ENCODE measurements around the gene NPAS2.

DNA sequence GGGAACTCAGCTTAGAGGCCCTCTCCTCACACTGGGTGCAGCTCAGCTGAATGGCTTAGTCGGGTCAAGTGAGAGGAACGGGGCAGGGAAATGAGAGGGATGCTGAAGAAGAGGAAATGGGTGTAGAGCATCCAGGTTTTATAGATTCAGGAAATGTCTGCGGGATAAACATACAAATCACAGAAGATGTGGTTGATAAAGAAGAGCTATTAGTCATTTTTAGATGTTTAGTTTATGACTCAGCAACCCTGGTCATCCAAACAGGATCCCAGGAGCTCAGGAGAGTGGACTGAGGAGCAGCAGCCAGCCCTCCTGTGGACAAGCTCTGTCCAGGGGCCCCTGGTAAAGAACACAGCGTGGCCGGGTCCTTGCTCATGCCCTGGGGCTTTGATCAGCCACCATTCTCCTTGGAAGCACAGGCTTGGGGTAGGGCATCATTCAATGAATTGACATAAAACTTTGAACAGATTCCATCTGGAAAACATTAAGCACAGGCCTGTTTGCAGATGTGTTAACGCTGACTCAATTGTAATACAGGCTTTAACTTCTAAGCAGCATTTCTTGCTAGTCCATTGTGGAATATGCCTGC is 83.0 kb downstream of the NPAS2 start:
- TF ChIP-seq, protein P1, sequence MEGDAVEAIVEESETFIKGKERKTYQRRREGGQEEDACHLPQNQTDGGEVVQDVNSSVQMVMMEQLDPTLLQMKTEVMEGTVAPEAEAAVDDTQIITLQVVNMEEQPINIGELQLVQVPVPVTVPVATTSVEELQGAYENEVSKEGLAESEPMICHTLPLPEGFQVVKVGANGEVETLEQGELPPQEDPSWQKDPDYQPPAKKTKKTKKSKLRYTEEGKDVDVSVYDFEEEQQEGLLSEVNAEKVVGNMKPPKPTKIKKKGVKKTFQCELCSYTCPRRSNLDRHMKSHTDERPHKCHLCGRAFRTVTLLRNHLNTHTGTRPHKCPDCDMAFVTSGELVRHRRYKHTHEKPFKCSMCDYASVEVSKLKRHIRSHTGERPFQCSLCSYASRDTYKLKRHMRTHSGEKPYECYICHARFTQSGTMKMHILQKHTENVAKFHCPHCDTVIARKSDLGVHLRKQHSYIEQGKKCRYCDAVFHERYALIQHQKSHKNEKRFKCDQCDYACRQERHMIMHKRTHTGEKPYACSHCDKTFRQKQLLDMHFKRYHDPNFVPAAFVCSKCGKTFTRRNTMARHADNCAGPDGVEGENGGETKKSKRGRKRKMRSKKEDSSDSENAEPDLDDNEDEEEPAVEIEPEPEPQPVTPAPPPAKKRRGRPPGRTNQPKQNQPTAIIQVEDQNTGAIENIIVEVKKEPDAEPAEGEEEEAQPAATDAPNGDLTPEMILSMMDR (IDR thresholded peaks at IDR 0.05): peak; percentile 45
- TF ChIP-seq, protein P2, sequence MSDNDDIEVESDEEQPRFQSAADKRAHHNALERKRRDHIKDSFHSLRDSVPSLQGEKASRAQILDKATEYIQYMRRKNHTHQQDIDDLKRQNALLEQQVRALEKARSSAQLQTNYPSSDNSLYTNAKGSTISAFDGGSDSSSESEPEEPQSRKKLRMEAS (IDR thresholded peaks at IDR 0.05; ENCODE audit: low read depth): peak; percentile 84
- peak; percentile 56; the same call in 1 of the 2 replicates for TF ChIP-seq ELF1 (IDR thresholded peaks at IDR 0.05)
- TF ChIP-seq, protein P3, sequence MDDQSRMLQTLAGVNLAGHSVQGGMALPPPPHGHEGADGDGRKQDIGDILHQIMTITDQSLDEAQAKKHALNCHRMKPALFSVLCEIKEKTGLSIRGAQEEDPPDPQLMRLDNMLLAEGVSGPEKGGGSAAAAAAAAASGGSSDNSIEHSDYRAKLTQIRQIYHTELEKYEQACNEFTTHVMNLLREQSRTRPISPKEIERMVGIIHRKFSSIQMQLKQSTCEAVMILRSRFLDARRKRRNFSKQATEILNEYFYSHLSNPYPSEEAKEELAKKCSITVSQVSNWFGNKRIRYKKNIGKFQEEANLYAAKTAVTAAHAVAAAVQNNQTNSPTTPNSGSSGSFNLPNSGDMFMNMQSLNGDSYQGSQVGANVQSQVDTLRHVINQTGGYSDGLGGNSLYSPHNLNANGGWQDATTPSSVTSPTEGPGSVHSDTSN (IDR thresholded peaks at IDR 0.05): peak; percentile 95
- peak; percentile 20; the same call in 1 of the 2 replicates for TF ChIP-seq RAD21 (IDR thresholded peaks at IDR 0.05; ENCODE audit: low read length)
- no peak for TF ChIP-seq RFX5 (IDR thresholded peaks at IDR 0.05; ENCODE audit: low read length)
- peak; percentile 79; the same call in 1 of the 2 replicates for TF ChIP-seq SIN3A (IDR thresholded peaks at IDR 0.05; ENCODE audit: borderline replicate concordance, low read depth, low read length)
- TF ChIP-seq EP300 (IDR thresholded peaks at IDR 0.05; ENCODE audit: borderline replicate concordance in 1 of 2, low read depth in 1 of 2, low read length in 1 of 2): peak in 1 of 2 experiments; percentile 97
- TF ChIP-seq TAF1 (IDR thresholded peaks at IDR 0.05; ENCODE audit: borderline replicate concordance, low read depth, low read length): peak; percentile 42; the same call in 1 of the 2 replicates
- no peak for TF ChIP-seq NRF1 (IDR thresholded peaks at IDR 0.05; ENCODE audit: low read depth, low read length)
- no peak for TF ChIP-seq EZH2phosphoT487 (IDR thresholded peaks at IDR 0.05; ENCODE audit: borderline replicate concordance, low read depth)
- TF ChIP-seq, protein P4, sequence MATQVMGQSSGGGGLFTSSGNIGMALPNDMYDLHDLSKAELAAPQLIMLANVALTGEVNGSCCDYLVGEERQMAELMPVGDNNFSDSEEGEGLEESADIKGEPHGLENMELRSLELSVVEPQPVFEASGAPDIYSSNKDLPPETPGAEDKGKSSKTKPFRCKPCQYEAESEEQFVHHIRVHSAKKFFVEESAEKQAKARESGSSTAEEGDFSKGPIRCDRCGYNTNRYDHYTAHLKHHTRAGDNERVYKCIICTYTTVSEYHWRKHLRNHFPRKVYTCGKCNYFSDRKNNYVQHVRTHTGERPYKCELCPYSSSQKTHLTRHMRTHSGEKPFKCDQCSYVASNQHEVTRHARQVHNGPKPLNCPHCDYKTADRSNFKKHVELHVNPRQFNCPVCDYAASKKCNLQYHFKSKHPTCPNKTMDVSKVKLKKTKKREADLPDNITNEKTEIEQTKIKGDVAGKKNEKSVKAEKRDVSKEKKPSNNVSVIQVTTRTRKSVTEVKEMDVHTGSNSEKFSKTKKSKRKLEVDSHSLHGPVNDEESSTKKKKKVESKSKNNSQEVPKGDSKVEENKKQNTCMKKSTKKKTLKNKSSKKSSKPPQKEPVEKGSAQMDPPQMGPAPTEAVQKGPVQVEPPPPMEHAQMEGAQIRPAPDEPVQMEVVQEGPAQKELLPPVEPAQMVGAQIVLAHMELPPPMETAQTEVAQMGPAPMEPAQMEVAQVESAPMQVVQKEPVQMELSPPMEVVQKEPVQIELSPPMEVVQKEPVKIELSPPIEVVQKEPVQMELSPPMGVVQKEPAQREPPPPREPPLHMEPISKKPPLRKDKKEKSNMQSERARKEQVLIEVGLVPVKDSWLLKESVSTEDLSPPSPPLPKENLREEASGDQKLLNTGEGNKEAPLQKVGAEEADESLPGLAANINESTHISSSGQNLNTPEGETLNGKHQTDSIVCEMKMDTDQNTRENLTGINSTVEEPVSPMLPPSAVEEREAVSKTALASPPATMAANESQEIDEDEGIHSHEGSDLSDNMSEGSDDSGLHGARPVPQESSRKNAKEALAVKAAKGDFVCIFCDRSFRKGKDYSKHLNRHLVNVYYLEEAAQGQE (IDR thresholded peaks at IDR 0.05; ENCODE audit: low read depth, low read length): no peak; the same call in 1 of the 2 replicates
- TF ChIP-seq FOXM1 (IDR thresholded peaks at IDR 0.05; ENCODE audit: low read depth): peak; percentile 95

Data from SK-N-SH (cell line).